Smooth muscle cell (in vitro differentiated cells): ENCODE results near the gene GSDME. TPM values are rescaled to one million over a fixed set of nuclear protein-coding genes. Genes with fewer than 3 reads are reported as not detected.

Experiments
- DNase-seq: peaks from one replicate; lab custom pipeline; 2025; ENCODE audit not compliant: unreplicated experiment; lab: John Stamatoyannopoulos, UW
- H2AFZ ChIP-seq: fragments of 200-600 bp; sonication (generic); 2 replicates; pipeline ENCODE4 v1.6.0; 2016; ENCODE audit warnings: antibody characterized with exemption, low read depth, mild to moderate bottlenecking
- H3F3A ChIP-seq: fragments of 200-600 bp; sonication (generic); 2 replicates; pipeline ENCODE4 v1.6.0; 2017; ENCODE audit warnings: antibody characterized with exemption, low read depth
- H3K27ac ChIP-seq: fragments of 200-600 bp; sonication (generic); 2 replicates; pipeline ENCODE4 v1.5.1; 2016; ENCODE audit warnings: low read depth, mild to moderate bottlenecking
- H3K27me3 ChIP-seq: fragments of 200-600 bp; sonication (generic); 2 replicates; pipeline ENCODE4 v1.6.1; 2016; ENCODE audit warnings: low read depth, mild to moderate bottlenecking
- H3K36me3 ChIP-seq: fragments of 200-600 bp; sonication (generic); 2 replicates; pipeline ENCODE4 v1.5.1; 2016; ENCODE audit warnings: low read depth
- H3K4me1 ChIP-seq: fragments of 200-600 bp; sonication (generic); 2 replicates; pipeline ENCODE4 v1.5.1; 2016; ENCODE audit warnings: low read depth
- H3K4me2 ChIP-seq: fragments of 200-600 bp; sonication (generic); 2 replicates; pipeline ENCODE4 v1.6.0; 2016; ENCODE audit warnings: mild to moderate bottlenecking
- H3K4me3 ChIP-seq: fragments of 200-600 bp; sonication (generic); 2 replicates; pipeline ENCODE4 v1.5.1; 2016; ENCODE audit warnings: mild to moderate bottlenecking
- H3K79me2 ChIP-seq: fragments of 200-600 bp; sonication (generic); 2 replicates; pipeline ENCODE4 v1.6.0; 2016; ENCODE audit warnings: low read depth, mild to moderate bottlenecking
- H3K9ac ChIP-seq: fragments of 200-600 bp; sonication (generic); 2 replicates; pipeline ENCODE4 v1.6.0; 2016; ENCODE audit warnings: low read depth
- H3K9me3 ChIP-seq: fragments of 200-600 bp; sonication (generic); replicated peaks from 2 replicates; pipeline ENCODE4 v1.5.1; 2016; ENCODE audit warnings: low read depth
- H4K20me1 ChIP-seq: fragments of 200-600 bp; sonication (generic); 2 replicates; pipeline ENCODE4 v1.6.0; 2016; ENCODE audit warnings: low read depth
- CTCF ChIP-seq: fragments of 200-600 bp; sonication (generic); IDR thresholded peaks from 2 replicates; pipeline ENCODE4 v1.5.1; 2017; ENCODE audit warnings: borderline replicate concordance, mild to moderate bottlenecking, antibody characterized with exemption; ENCODE audit not compliant: insufficient read depth, poor library complexity, severe bottlenecking
- WGBS: methylation state at CpG from one replicate; pipeline ENCODE4 v1.1.7; 2016; ENCODE audit warnings: low lambda C conversion rate; 5-methylcytosine and 5-hydroxymethylcytosine counted together
- polyA plus RNA-seq: library from polyadenylated mRNA; unstranded; fragments of >200 nt; fragmentation: Nextera tagmentation; extraction: Ambion mirVana; gene quantifications from 2 replicates; pipeline ENCODE4 v1.2.1, GENCODE V29; 2016
- total RNA-seq: library from RNA; depleted of rRNA; stranded (reverse); fragments of >200 nt; gene quantifications from 2 replicates; pipeline ENCODE4 v1.2.3, GENCODE V29; 2014

GSDME gene
- total and polyA plus RNA-seq, 2 experiments from 2014 or later: 14.8 to 19.6 TPM

GRCh38 chr7:24764011-24764410, 6.7 kb upstream of the GSDME start:
- no peaks in the 10 kb centered on the region for H3K9me3 ChIP-seq
- DNase-seq: no peak
- H2AFZ ChIP-seq: no peak overlapping the region
- peaks cover 4% of the 10 kb centered on the region for H3K27me3 ChIP-seq
- H3K4me3 ChIP-seq: no peak overlapping the region
- H4K20me1 ChIP-seq: no peaks in the 10 kb centered on the region
- no peak overlapping the region for H3K9ac ChIP-seq
- no peak for TF ChIP-seq CTCF
- H3F3A ChIP-seq: no peaks in the 10 kb centered on the region
- WGBS: 95% methylated on average over 1 of the region's 1 CpG
- no peak overlapping the region for H3K4me2 ChIP-seq
- H3K4me1 ChIP-seq: no peaks in the 10 kb centered on the region
- H3K36me3 ChIP-seq: no peaks in the 10 kb centered on the region
- H3K27ac ChIP-seq: no peak overlapping the region
- no peaks in the 10 kb centered on the region for H3K79me2 ChIP-seq

- no peaks in the 10 kb centered on the region for H3K4me1 ChIP-seq
- H3K4me3 ChIP-seq: no peak overlapping the region
- no peaks in the 10 kb centered on the region for H3F3A ChIP-seq
- DNase-seq: no peak
- no peaks in the 10 kb centered on the region for H4K20me1 ChIP-seq
- no peaks in the 10 kb centered on the region for H3K36me3 ChIP-seq
- H3K9me3 ChIP-seq: no peaks in the 10 kb centered on the region
- no peak overlapping the region for H3K9ac ChIP-seq
- H3K27me3 ChIP-seq: peaks cover 4% of the 10 kb centered on the region
- no peak for TF ChIP-seq CTCF
- no peak overlapping the region for H2AFZ ChIP-seq
- no peak overlapping the region for H3K4me2 ChIP-seq
- no peaks in the 10 kb centered on the region for H3K79me2 ChIP-seq
- WGBS: 94% methylated on average over 5 of the region's 5 CpGs
- H3K27ac ChIP-seq: no peak overlapping the region
These were observed 6.1 kb upstream of the GSDME start for GRCh38 chr7:24763303-24763901.

- Histone ChIP-seq H3K9ac (no peak overlapping the region), H3K36me3 (no peaks in the 10 kb centered on the region), H3K4me3 (no peak overlapping the region), H3K79me2 (no peaks in the 10 kb centered on the region), H4K20me1 (no peaks in the 10 kb centered on the region), H2AFZ (no peak overlapping the region), H3K4me2 (no peak overlapping the region), H3K4me1 (no peaks in the 10 kb centered on the region), H3K27ac (no peak overlapping the region), H3K27me3 (peaks cover under 1% of the 10 kb centered on the region), H3K9me3 (no peaks in the 10 kb centered on the region), H3F3A (no peaks in the 10 kb centered on the region)
- 91% methylated on average over 7 of the region's 7 CpGs for WGBS
- TF ChIP-seq CTCF: no peak
- DNase-seq: no peak
These were observed 5.5 kb upstream of the GSDME start for GRCh38 chr7:24762771-24763170.

- WGBS: 70% methylated on average over 1 of the region's 1 CpG
- H4K20me1 ChIP-seq: no peaks in the 10 kb centered on the region
- no peak for TF ChIP-seq CTCF
- H3K79me2 ChIP-seq: no peaks in the 10 kb centered on the region
- H3K36me3 ChIP-seq: no peaks in the 10 kb centered on the region
- no peak overlapping the region for H3K4me2 ChIP-seq
- H3K9me3 ChIP-seq: no peaks in the 10 kb centered on the region
- H3K4me1 ChIP-seq: peaks cover 5% of the 10 kb centered on the region
- no peak overlapping the region for H3K27ac ChIP-seq
- no peak overlapping the region for H2AFZ ChIP-seq
- no peak overlapping the region for H3K9ac ChIP-seq
- DNase-seq: no peak
- H3F3A ChIP-seq: no peaks in the 10 kb centered on the region
- H3K27me3 ChIP-seq: no peaks in the 10 kb centered on the region
- no peak overlapping the region for H3K4me3 ChIP-seq
These were observed 3.7 kb upstream of the GSDME start for GRCh38 chr7:24760968-24761367.
